ENCODE results near the gene TREM1.
A peak's percentile ranks its signal among the peaks of the same experiment; 100 is the strongest.

TREM1 gene

GRCh38 chr6:41294214-41294872, 7.9 kb upstream of the TREM1 start:
- DNase-seq, result no peak

- DNase-seq, result no peak
Observed at GRCh38 chr6:41291717-41292116, 5.2 kb upstream of the TREM1 start.

GRCh38 chr6:41289815-41290214, 3.3 kb upstream of the TREM1 start:
- DNase-seq, result no peak

GRCh38 chr6:41288754-41289129, 2.3 kb upstream of the TREM1 start:
- no peak for DNase-seq

- DNase-seq, result no peak
Observed at GRCh38 chr6:41288030-41288753, 1.7 kb upstream of the TREM1 start.

- DNase-seq, result no peak
Observed at GRCh38 chr6:41284726-41285125, 1.8 kb downstream of the TREM1 start.

GRCh38 chr6:41283600-41283999, 2.9 kb downstream of the TREM1 start:
- no peak for DNase-seq

GRCh38 chr6:41280381-41281057, 6.0 kb downstream of the TREM1 start:
- DNase-seq, result no peak

- DNase-seq, result peak; percentile 68
Observed at GRCh38 chr6:41278699-41279405, 7.6 kb downstream of the TREM1 start.

GRCh38 chr6:41277605-41278004, 8.9 kb downstream of the TREM1 start:
- DNase-seq, result no peak

- DNase-seq, result no peak
Observed at GRCh38 chr6:41275489-41275888, 11.0 kb downstream of the TREM1 start.

GRCh38 chr6:41274256-41274655, 12.2 kb downstream of the TREM1 start:
- DNase-seq, result no peak

- no peak for DNase-seq
Observed at GRCh38 chr6:41273714-41274113, 12.8 kb downstream of the TREM1 start.

- no peak for DNase-seq
Observed at GRCh38 chr6:41272591-41273240, 13.8 kb downstream of the TREM1 start.

- no peak for DNase-seq
Observed at GRCh38 chr6:41271901-41272395, 14.5 kb downstream of the TREM1 start.

GRCh38 chr6:41269716-41270115, 16.8 kb downstream of the TREM1 start:
- DNase-seq, result no peak

- no peak for DNase-seq
Observed at GRCh38 chr6:41269166-41269565, 17.3 kb downstream of the TREM1 start.

- no peak for DNase-seq
Observed at GRCh38 chr6:41268478-41268877, 18.0 kb downstream of the TREM1 start.

GRCh38 chr6:41266541-41266940, 19.9 kb downstream of the TREM1 start:
- DNase-seq, result no peak

GRCh38 chr6:41263267-41263666, 23.2 kb downstream of the TREM1 start:
- DNase-seq, result no peak

GRCh38 chr6:41262401-41262800, 24.1 kb downstream of the TREM1 start:
- no peak for DNase-seq

GRCh38 chr6:41258196-41258493, 28.3 kb downstream of the TREM1 start:
- DNase-seq, result no peak
